ENCODE data around the gene ANP32B. TPM values are rescaled to one million over a fixed set of nuclear protein-coding genes. Genes with fewer than 3 reads are reported as not detected.
A peak's percentile ranks its signal among the peaks of the same experiment; 100 is the strongest.
"Not testable (repeated sequence)": the region's sequence is repeated elsewhere in the genome, so short reads cannot be mapped to it uniquely, and the experiment has no call there.

Gene ANP32B
- polyA plus RNA-seq, 4 donors = 221 to 258 (median 232) TPM

DNA sequence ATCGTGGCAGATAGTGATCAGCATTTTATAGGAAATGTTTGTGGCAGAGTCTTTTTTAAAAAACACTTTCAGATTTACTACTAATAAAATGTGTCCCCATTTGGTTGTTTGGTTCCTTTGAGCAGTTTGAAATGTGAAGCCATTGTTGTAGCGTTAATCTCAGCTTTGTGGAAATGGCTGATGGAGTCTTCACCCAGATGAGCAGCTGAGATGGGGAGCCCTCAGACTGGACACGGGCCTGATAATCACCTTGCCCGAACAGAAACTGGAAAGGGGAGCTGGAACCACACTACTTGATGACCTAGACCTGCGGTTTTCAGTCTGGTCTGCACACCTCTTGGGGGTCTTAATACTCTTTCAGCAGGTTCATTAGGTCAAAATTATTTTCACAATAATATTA lies 20.6 kb upstream of the ANP32B start:
- no peak for DNase-seq (ENCODE audit: low read depth in 4 of 4, low spot score in 2 of 4)

- no peak for DNase-seq (ENCODE audit: low read depth in 4 of 4, low spot score in 2 of 4)
These were observed 19.9 kb upstream of the ANP32B start for GRCh38 chr9:97963232-97963631.

- no peak for DNase-seq (ENCODE audit: low read depth in 4 of 4, low spot score in 2 of 4)
These were observed 18.2 kb upstream of the ANP32B start for GRCh38 chr9:97964901-97965300.

DNA sequence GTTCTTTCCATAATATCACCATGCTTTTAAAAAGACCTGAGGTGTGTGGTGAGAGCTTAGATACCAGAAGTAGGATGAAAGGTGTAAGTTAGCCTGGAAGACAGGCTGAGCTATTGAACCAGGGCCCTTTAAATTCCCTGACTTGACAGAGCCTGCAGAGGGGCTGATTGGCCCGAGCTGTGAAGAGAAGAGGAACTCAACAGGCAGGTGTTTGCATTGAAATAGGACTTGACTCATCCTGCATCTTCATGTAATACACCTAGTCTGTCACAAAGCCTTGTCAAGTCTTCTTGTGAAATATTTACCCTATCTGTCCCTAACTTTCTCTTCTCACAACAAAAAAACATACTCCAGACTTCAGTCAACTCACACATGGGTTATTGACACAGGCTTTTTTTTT lies 16.6 kb upstream of the ANP32B start:
- DNase-seq (ENCODE audit: low read depth in 4 of 4, low spot score in 2 of 4) = no peak

DNA sequence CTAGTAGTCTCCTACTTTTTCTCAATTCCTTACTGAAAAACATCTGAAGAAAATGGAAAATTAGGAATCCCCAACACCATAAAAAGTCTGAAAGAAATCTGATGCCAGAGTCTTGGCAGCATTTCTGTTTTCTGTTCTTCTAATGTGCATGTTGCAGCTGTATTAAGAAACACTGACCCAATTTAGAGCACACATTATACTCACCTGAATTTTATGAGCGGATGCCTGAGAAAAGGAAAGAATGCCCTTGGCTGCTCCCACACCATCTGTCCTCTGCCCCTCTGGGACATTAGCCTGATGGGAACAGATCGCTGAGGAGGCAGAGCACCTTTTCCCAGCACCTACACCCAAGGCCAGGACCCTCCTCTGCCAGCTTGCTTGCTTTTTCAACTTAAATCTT lies 14.1 kb upstream of the ANP32B start:
- DNase-seq (ENCODE audit: low read depth in 4 of 4, low spot score in 2 of 4) = no peak

DNA sequence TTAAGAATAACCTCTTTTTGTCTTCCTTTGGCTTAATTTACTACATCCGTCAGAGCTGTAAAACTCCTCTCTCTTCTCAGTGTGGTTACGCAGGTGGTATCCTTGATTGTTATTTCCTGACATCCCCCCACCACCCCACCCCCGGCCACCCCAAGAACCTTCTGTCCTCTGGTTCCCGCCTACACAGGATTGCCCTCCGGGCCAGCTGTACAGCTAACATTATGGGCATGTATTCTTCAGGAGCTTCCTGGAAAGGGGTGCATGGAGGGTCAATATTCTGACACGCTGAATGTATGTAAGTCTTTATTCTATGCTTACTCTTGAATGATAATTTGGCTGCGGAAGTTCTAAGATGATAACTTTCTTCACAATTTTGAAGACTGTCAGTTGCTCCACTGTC lies 13.0 kb upstream of the ANP32B start:
- DNase-seq (ENCODE audit: low read depth in 4 of 4, low spot score in 2 of 4) = no peak

GRCh38 chr9:97972753-97973152 lies 10.4 kb upstream of the ANP32B start:
- no peak for DNase-seq (ENCODE audit: low read depth in 4 of 4, low spot score in 2 of 4)

DNA sequence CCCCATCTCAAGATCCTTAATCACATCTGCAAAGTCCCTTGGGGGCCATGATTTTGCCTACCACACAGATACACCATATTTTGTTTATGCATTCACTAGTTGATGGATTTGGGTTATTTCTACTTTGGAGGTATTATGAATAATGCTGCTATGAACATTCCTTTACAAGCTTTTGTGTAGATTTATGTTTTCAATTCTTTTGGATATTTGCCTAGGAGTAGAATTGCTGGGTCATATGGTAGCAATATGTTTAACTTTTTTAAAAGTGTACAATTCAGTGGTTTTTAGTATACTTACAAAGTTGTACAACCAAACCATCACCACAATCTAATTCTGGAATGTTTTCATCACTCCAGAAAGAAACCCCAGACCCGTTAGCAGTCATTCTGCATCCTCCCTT lies 7.8 kb upstream of the ANP32B start:
- DNase-seq (ENCODE audit: low read depth in 4 of 4, low spot score in 2 of 4) = no peak

- DNase-seq (ENCODE audit: low read depth in 4 of 4, low spot score in 2 of 4) = not testable (repeated sequence)
These were observed 6.5 kb upstream of the ANP32B start for GRCh38 chr9:97976633-97977032.

GRCh38 chr9:97978371-97979130 lies 4.6 kb upstream of the ANP32B start:
- no peak for DNase-seq (ENCODE audit: low read depth in 4 of 4, low spot score in 2 of 4)

- no peak for DNase-seq (ENCODE audit: low read depth in 4 of 4, low spot score in 2 of 4)
These were observed 3.2 kb upstream of the ANP32B start for GRCh38 chr9:97979788-97980478.

- DNase-seq (ENCODE audit: low read depth in 4 of 4, low spot score in 2 of 4) = no peak
These were observed 2.7 kb upstream of the ANP32B start for GRCh38 chr9:97980479-97980803.

DNA sequence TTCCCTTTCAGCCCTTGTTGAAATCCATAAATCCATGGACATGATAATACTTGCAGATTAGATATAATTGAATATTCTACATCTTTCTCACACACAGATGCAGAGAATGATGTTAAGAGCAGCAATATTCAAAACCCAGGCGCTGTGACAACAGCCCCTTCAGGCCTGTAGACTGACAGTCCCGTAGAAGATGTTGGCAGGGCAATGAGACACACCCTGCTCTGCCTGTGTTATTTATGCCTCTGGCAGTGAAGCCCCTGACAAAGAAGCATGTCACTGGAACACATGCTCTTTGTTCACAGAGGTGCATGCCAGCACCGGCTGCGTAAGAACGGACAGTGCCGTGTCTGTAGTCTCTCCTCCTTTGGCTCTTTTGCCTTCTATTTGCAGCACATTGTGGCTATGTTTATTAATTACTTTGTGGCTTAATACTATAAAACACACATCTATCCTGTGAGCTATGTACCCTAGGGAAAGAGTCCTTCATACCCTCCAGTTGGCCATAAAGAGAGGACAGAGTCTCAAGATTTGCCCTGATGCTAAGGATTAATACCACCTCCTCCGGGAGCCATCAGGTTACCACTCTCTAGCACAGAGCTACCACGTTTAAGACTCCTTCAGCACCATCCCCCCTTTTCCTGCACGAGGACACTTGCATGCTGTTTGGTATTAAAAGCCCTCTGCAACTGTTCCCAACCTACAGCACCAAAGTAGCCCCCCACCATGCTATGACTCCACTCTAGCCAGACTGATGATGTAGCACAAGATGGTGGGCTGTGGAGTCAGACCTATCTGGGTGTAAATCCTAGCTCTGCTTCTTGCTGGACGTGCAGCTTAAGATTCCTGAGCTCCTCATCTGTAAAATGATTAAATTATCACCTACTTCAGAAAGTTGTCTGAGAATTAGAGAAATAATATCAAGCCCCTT lies 2.0 kb upstream of the ANP32B start:
- DNase-seq (ENCODE audit: low read depth in 4 of 4, low spot score in 2 of 4) = no peak

DNA sequence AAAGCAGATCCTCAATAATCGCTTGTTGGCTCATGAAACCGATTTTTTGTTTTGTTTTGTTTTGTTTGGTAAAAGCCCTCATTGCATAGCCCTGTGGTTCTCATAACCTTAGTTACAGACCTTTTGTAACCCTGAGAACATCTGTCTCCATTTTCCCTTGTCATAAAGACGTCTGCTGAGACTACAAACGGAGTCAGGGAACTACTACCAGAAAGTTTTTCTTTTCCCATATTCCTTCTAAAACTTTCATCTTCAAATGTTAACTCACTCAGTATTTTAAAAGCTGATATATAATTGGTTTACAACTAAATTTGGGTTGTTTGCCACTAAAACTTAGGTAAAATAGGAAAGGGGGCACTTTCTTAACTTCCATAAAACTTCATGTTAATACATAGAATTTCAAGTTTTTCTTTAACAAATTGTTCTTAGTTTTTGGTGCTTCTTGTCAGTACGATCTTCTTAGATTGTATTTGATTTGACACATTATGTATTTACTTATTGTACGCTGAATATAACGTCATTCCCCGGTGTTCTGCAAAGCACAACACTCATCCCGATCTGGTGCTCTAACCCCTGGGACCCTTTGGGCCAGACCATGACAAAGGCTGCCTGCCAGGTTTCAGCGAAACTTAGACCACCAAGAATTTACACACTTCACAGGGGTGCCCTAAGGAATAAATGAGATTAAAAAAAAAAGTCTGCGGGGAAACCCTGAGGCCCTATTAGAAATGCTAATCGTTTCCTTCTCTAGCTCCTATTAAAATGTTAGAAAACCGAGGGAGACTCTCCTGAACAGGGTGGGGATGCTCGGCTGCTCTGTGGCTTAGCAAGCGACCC lies 1.1 kb upstream of the ANP32B start:
- DNase-seq (ENCODE audit: low read depth in 4 of 4, low spot score in 2 of 4) = peak in 2 of 4 donors; percentile 7 to 34

GRCh38 chr9:97983589-97984187 lies 547 bp downstream of the ANP32B start:
- peak in 3 of 4 donors; percentile 46 to 64 (median 56) for DNase-seq (ENCODE audit: low read depth in 4 of 4, low spot score in 2 of 4)

DNA sequence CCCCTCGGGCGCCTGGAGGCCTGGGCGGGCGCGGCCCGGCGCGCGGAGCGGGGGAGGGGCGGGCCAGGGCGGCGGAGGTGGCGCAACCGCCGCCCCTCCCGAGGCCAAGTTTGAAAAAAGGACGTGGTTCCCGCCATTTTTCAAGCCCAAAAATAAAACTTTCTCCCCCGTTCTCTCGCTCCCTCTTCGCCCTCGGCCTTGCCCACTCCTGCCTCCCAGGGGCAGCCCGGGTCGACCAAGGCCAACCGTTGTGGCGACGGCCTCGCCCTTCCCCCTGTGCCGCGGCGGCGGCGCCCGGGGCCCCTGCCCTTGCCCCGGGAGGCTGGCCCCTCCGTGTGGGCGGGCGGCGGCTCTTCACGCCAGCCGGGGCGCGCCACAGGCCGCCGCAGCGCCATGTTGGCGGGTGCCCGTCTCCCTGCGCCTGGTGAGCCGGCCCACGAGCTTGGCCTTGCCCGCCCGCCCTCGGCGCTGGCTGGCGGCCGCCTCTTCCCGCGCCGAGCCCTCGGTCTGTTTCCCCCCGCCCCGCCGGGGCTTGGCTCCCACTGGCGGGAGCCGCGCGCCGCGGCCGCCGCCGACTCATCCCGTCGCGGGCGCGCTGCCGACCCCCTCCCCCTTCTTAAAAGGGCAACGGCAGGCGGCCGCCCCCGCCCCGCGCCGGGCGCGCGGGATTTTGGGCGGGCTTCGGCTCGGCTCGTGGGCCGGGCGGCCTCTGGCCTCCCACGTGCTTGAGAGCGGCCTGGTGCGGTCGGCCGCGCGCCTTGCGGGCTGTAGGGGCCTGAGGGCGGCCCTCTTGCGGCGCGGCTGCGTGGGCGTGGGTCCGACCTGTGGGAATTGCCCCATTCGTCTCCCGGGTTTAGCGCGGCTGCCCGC lies 1.3 kb downstream of the ANP32B start:
- peak in 3 of 4 donors; percentile 36 to 57 (median 45) for DNase-seq (ENCODE audit: low read depth in 4 of 4, low spot score in 2 of 4)

- DNase-seq (ENCODE audit: low read depth in 4 of 4, low spot score in 2 of 4) = peak in 2 of 4 donors; percentile 17 to 34
These were observed 2.1 kb downstream of the ANP32B start for GRCh38 chr9:97985058-97985861.

DNA sequence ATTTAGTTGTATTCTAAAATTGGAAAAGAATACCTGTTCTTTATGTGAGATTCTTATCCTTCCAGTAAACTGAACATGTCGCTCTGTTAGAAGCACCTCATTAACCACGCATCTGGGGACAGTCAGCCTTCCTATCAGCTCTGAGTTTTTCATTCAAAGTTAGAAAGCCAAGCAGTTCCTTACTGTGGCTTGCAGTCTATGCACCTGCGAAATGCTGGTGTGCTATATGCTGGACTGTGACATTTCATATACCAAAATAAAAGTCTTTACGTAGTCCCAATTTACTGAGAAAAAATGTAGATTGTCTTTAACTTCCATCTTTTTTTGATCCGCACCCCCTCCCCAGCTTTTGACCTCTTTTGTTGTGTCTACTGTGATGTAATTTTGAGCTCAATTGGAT lies 4.3 kb downstream of the ANP32B start:
- no peak for DNase-seq (ENCODE audit: low read depth in 4 of 4, low spot score in 2 of 4)

All from left renal cortex interstitium (tissue), 4 donors.